HepG2 (cell line): ENCODE results near the gene EZH1. TPM values are rescaled to one million over a fixed set of nuclear protein-coding genes. Genes with fewer than 3 reads are reported as not detected.
A peak's percentile ranks its signal among the peaks of the same experiment; 100 is the strongest.

ENCODE experiments used
- CBX2 ChIP-seq, 2 experiments: fragments of 200-600 bp in 1 of 2; sonication (generic); formaldehyde crosslinking in 1 of 2; IDR thresholded peaks; 2 replicates each; pipeline versions ENCODE4 v1.7.0 to v1.8.1; 2018 to 2022; ENCODE audit warnings: low read depth in 2 of 2, low read length in 1 of 2, mild to moderate bottlenecking in 1 of 2, missing genetic modification reagents in 1 of 2
- CCAR2 ChIP-seq: fragments of 200-400 bp; formaldehyde crosslinking; optimal IDR thresholded peaks from 2 replicates; pipeline ENCODE3; 2018; ENCODE audit warnings: low read depth, mild to moderate bottlenecking, low read length, moderate library complexity
- GFI1 ChIP-seq: sonication (generic); formaldehyde crosslinking; IDR thresholded peaks from 2 replicates; pipeline ENCODE4 v1.5.0; 2020; ENCODE audit warnings: missing genetic modification reagents, mild to moderate bottlenecking, borderline replicate concordance
- HNF4A ChIP-seq: sonication (generic); formaldehyde crosslinking; IDR thresholded peaks from 2 replicates; pipeline ENCODE4 v1.4.0; 2020; ENCODE audit warnings: missing genetic modification reagents
- KDM2A ChIP-seq: sonication (generic); formaldehyde crosslinking; IDR thresholded peaks from 2 replicates; pipeline ENCODE4 v1.4.0; 2020; ENCODE audit warnings: low read depth, missing genetic modification reagents, borderline replicate concordance
- SALL2 ChIP-seq: sonication (generic); formaldehyde crosslinking; IDR thresholded peaks from 2 replicates; pipeline ENCODE4 v1.8.1; 2023; ENCODE audit warnings: mild to moderate bottlenecking, missing genetic modification reagents, inconsistent platforms
- SOX13 ChIP-seq, 3 experiments: fragments of 450-650 bp in 1 of 3; sonication (generic) in 1 of 3; formaldehyde crosslinking in 1 of 3; IDR thresholded peaks in 2 of 3; conservative IDR thresholded peaks in 1 of 3; 2 replicates each; pipeline versions ENCODE4 v1.5.0 to v1.6.1; 2016 to 2020; ENCODE audit warnings: antibody characterized with exemption in 1 of 3, mild to moderate bottlenecking in 1 of 3, missing compliant biosample characterization in 1 of 3, missing genetic modification reagents in 1 of 3, moderate library complexity in 1 of 3
- TBP ChIP-seq: sonication (generic); formaldehyde crosslinking; IDR thresholded peaks from 2 replicates; pipeline ENCODE4 v1.5.0; 2020; ENCODE audit warnings: missing genetic modification reagents
- TBX2 ChIP-seq: sonication (generic); formaldehyde crosslinking; IDR thresholded peaks from 2 replicates; pipeline ENCODE4 v1.5.0; 2020; ENCODE audit warnings: missing genetic modification reagents, mild to moderate bottlenecking, borderline replicate concordance
- ZBTB1 ChIP-seq: sonication (generic); formaldehyde crosslinking; IDR thresholded peaks from 2 replicates; pipeline ENCODE4 v1.4.0; 2020; ENCODE audit warnings: missing genetic modification reagents, borderline replicate concordance
- ZNF331 ChIP-seq: sonication (generic); formaldehyde crosslinking; IDR thresholded peaks from 2 replicates; pipeline ENCODE4 v1.4.0; 2020; ENCODE audit warnings: missing genetic modification reagents
- ZNF549 ChIP-seq: sonication (generic); formaldehyde crosslinking; IDR thresholded peaks from 2 replicates; pipeline ENCODE4 v1.5.0; 2020; ENCODE audit warnings: missing genetic modification reagents
- ZNF652 ChIP-seq: IDR thresholded peaks from 2 replicates; pipeline ENCODE4 v1.6.1; 2016; ENCODE audit warnings: low read depth, borderline replicate concordance
- ZNF746 ChIP-seq: sonication (generic); formaldehyde crosslinking; IDR thresholded peaks from 2 replicates; pipeline ENCODE4 v1.8.0; 2022; ENCODE audit warnings: mild to moderate bottlenecking, missing genetic modification reagents
- ZSCAN9 ChIP-seq: IDR thresholded peaks from 2 replicates; pipeline ENCODE4 v1.6.1; 2016; ENCODE audit warnings: borderline replicate concordance
- polyA plus RNA-seq, 8 experiments: library from polyadenylated mRNA; depleted of rRNA in 3 of 8; stranded (reverse) in 7 of 8; unstranded in 1 of 8; fragments of >200 nt; fragmentation: Illumina TruSeq in 4 of 8; extraction: Trizol in 4 of 8; gene quantifications; 2 replicates each; pipeline versions ENCODE4 v1.2.1 to v1.2.3, GENCODE V29; 2011 to 2016; ENCODE audit warnings: low read depth in 4 of 8, missing spikeins in 1 of 8, mixed read lengths in 1 of 8; ENCODE audit not compliant: insufficient read depth in 1 of 8
- total RNA-seq, 5 experiments: library from RNA; depleted of rRNA; stranded (reverse); fragments of >200 nt; fragmentation: Illumina TruSeq; extraction: Trizol; gene quantifications; 2 replicates each; pipeline ENCODE4 v1.2.3, GENCODE V29; 2016; ENCODE audit warnings: low read depth in 1 of 5
- TF ChIP-seq, protein P1 (sequence below): sonication (generic); formaldehyde crosslinking; IDR thresholded peaks from 2 replicates; pipeline ENCODE4 v1.4.0; 2020; ENCODE audit warnings: missing genetic modification reagents, borderline replicate concordance
- TF ChIP-seq, protein P2 (sequence below): sonication (generic); formaldehyde crosslinking; IDR thresholded peaks from 2 replicates; pipeline ENCODE4 v1.4.0; 2020; ENCODE audit warnings: missing genetic modification reagents
- TF ChIP-seq, protein P3 (sequence below): sonication (generic); formaldehyde crosslinking; IDR thresholded peaks from 2 replicates; pipeline ENCODE4 v1.4.0; 2020; ENCODE audit warnings: missing genetic modification reagents, borderline replicate concordance
- TF ChIP-seq, protein P4 (sequence below): sonication (generic); formaldehyde crosslinking; IDR thresholded peaks from 2 replicates; pipeline ENCODE4 v1.5.1; 2020; ENCODE audit warnings: mild to moderate bottlenecking, missing genetic modification reagents, borderline replicate concordance

The EZH1 gene
- total and polyA plus RNA-seq, 2 of the 13 experiments (the other 11 are each of a cell fraction or from before 2014, with no cell fraction given), result 11.6 to 24.0 TPM

DNA sequence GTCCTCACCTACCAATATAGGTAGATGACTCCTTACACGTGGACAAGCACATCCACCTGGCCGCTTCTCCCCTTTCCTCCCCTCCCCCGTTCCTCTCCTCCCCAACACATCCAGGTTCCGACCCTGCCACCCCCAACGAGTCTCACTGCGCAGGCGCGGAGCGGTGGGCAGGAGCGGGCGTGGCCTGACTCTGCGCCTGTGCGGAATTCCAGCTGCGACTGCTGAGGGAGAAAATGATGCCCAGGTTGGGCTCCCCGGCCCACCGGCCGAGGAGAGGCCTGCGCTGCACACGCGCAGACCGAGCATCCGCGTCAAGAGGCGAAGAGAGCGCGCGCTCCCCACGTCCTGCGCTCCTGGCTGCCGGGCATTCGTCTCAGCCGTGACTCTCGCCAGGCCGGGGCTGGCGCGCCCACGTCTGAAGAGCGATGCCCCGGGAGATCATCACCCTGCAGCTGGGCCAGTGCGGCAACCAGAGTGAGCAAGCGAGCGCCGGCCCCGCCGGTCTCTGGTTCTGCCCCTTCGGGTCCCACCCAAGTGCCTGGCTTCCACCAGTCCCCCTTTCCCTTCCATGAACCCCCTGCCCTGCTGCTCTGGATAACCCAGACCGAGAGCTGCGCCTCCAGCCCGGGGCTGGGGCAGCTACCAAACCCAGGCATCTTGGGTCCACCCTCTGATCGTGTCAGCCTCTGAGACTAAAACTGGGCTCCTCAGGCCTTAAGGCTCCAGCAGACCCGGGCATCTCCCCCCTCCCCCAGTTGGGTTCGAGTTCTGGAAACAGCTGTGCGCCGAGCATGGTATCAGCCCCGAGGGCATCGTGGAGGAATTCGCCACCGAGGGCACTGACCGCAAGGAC is 85.5 kb downstream of the EZH1 start, which contains the start of gene TUBG2 (continued):
- TF ChIP-seq, protein P1, sequence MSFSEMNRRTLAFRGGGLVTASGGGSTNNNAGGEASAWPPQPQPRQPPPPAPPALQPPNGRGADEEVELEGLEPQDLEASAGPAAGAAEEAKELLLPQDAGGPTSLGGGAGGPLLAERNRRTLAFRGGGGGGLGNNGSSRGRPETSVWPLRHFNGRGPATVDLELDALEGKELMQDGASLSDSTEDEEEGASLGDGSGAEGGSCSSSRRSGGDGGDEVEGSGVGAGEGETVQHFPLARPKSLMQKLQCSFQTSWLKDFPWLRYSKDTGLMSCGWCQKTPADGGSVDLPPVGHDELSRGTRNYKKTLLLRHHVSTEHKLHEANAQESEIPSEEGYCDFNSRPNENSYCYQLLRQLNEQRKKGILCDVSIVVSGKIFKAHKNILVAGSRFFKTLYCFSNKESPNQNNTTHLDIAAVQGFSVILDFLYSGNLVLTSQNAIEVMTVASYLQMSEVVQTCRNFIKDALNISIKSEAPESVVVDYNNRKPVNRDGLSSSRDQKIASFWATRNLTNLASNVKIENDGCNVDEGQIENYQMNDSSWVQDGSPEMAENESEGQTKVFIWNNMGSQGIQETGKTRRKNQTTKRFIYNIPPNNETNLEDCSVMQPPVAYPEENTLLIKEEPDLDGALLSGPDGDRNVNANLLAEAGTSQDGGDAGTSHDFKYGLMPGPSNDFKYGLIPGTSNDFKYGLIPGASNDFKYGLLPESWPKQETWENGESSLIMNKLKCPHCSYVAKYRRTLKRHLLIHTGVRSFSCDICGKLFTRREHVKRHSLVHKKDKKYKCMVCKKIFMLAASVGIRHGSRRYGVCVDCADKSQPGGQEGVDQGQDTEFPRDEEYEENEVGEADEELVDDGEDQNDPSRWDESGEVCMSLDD (CRISPR knock-in tag), result 0 out of 2 replicates have a peak, but pooled peaks have one; percentile 51
- TF ChIP-seq CCAR2 (no peak), HNF4A (CRISPR knock-in tag) (no peak), TBX2 (CRISPR knock-in tag) (peak; percentile 20; the same call in 1 of the 2 replicates), SOX13 (IDR thresholded peaks at IDR 0.05) (peak; percentile 37; the same call in 1 of the 2 replicates), SOX13 (CRISPR knock-in tag; conservative IDR thresholded peaks at IDR 0.05 in 1 of 2, IDR thresholded peaks at IDR 0.05 in 1 of 2) (peak in 1 of 2 experiments; percentile 31; a peak in 1 of 4 replicates), ZNF652 (CRISPR knock-in tag) (0 out of 2 replicates have a peak, but pooled peaks have one; percentile 16), ZBTB1 (CRISPR knock-in tag) (0 out of 2 replicates have a peak, but pooled peaks have one; percentile 25), GFI1 (CRISPR knock-in tag) (0 out of 2 replicates have a peak, but pooled peaks have one; percentile 0), TBP (CRISPR knock-in tag) (no peak), ZSCAN9 (CRISPR knock-in tag) (peak; percentile 79), ZNF331 (CRISPR knock-in tag) (peak; percentile 80), ZNF746 (peak; percentile 75), CBX2 (IDR thresholded peaks at IDR 0.05; ENCODE audit: low read depth, low read length) (no peak), CBX2 (CRISPR knock-in tag; IDR thresholded peaks at IDR 0.05; ENCODE audit: low read depth) (no peak), ZNF549 (no peak), SALL2 (CRISPR knock-in tag) (peak; percentile 64), KDM2A (peak; percentile 41; the same call in 1 of the 2 replicates)
- TF ChIP-seq, protein P2, sequence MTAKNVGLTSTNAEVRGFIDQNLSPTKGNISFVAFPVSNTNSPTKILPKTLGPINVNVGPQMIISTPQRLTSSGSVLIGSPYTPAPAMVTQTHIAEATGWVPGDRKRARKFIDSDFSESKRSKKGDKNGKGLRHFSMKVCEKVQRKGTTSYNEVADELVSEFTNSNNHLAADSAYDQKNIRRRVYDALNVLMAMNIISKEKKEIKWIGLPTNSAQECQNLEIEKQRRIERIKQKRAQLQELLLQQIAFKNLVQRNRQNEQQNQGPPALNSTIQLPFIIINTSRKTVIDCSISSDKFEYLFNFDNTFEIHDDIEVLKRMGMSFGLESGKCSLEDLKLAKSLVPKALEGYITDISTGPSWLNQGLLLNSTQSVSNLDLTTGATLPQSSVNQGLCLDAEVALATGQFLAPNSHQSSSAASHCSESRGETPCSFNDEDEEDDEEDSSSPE (CRISPR knock-in tag), result 0 out of 2 replicates have a peak, but pooled peaks have one; percentile 36
- TF ChIP-seq, protein P3, sequence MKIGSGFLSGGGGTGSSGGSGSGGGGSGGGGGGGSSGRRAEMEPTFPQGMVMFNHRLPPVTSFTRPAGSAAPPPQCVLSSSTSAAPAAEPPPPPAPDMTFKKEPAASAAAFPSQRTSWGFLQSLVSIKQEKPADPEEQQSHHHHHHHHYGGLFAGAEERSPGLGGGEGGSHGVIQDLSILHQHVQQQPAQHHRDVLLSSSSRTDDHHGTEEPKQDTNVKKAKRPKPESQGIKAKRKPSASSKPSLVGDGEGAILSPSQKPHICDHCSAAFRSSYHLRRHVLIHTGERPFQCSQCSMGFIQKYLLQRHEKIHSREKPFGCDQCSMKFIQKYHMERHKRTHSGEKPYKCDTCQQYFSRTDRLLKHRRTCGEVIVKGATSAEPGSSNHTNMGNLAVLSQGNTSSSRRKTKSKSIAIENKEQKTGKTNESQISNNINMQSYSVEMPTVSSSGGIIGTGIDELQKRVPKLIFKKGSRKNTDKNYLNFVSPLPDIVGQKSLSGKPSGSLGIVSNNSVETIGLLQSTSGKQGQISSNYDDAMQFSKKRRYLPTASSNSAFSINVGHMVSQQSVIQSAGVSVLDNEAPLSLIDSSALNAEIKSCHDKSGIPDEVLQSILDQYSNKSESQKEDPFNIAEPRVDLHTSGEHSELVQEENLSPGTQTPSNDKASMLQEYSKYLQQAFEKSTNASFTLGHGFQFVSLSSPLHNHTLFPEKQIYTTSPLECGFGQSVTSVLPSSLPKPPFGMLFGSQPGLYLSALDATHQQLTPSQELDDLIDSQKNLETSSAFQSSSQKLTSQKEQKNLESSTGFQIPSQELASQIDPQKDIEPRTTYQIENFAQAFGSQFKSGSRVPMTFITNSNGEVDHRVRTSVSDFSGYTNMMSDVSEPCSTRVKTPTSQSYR (CRISPR knock-in tag), result peak; percentile 89; the same call in 1 of the 2 replicates
- TF ChIP-seq, protein P4, sequence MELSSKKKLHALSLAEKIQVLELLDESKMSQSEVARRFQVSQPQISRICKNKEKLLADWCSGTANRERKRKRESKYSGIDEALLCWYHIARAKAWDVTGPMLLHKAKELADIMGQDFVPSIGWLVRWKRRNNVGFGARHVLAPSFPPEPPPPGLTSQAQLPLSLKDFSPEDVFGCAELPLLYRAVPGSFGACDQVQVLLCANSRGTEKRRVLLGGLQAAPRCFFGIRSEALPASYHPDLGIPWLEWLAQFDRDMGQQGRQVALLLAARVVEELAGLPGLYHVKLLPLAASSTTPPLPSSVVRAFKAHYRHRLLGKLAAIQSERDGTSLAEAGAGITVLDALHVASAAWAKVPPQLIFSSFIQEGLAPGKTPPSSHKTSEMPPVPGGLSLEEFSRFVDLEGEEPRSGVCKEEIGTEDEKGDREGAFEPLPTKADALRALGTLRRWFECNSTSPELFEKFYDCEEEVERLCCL (CRISPR knock-in tag), result 0 out of 2 replicates have a peak, but pooled peaks have one; percentile 68
